H1 (cell line): ENCODE data around the gene SCN3B. TPM values are rescaled to one million over a fixed set of nuclear protein-coding genes. Genes with fewer than 3 reads are reported as not detected.

Experiments used
- CTCF ChIA-PET: fragments of 300-600 bp; sonication (Branson Sonifier 250); formaldehyde crosslinking; loops from one replicate; lab custom pipeline; 2021; ENCODE audit not compliant: partially characterized antibody; lab: Charles Lee
- POLR2A ChIA-PET: fragments of 300-600 bp; sonication (Branson Sonifier 250); formaldehyde crosslinking; loops from one replicate; lab custom pipeline; 2021; ENCODE audit warnings: inconsistent platforms; ENCODE audit not compliant: partially characterized antibody; lab: Charles Lee
- DNase-seq, 2 experiments: peaks; one replicate each; pipeline versions ENCODE4 v3.0.0 to v3.0.0-alpha.2; 2010 to 2022; ENCODE audit warnings: low spot score in 2 of 2, low read depth in 1 of 2, mixed read lengths in 1 of 2
- FAIRE-seq: peaks from 2 replicates; lab custom pipeline; 2011; peaks lifted over from hg19 to GRCh38; lab: Jason Lieb, UNC
- H2AFZ ChIP-seq: 2 replicates; pipeline ENCODE4 v1.8.1; 2012; ENCODE audit warnings: low read length, inconsistent platforms
- H2AK5ac ChIP-seq: 2 replicates; pipeline ENCODE4 v1.6.1; 2013; ENCODE audit warnings: low read depth, low read length
- H2BK120ac ChIP-seq: replicated peaks from 2 replicates; pipeline ENCODE3; 2013; ENCODE audit warnings: low read depth, low read length, inconsistent platforms
- H2BK12ac ChIP-seq: 2 replicates; pipeline ENCODE4 v1.6.1; 2013; ENCODE audit warnings: low read depth, low read length
- H2BK15ac ChIP-seq: 2 replicates; pipeline ENCODE4 v1.6.1; 2013; ENCODE audit warnings: low read length
- H2BK20ac ChIP-seq: 2 replicates; pipeline ENCODE4 v1.6.1; 2013; ENCODE audit warnings: low read length
- H2BK5ac ChIP-seq: 2 replicates; pipeline ENCODE4 v1.6.1; 2013; ENCODE audit warnings: low read depth, low read length
- H3K14ac ChIP-seq: 2 replicates; pipeline ENCODE4 v1.6.1; 2013; ENCODE audit warnings: inconsistent platforms; ENCODE audit not compliant: insufficient read length
- H3K18ac ChIP-seq: 2 replicates; pipeline ENCODE4 v1.6.1; 2013; ENCODE audit warnings: low read length; ENCODE audit errors: extremely low read depth
- H3K23ac ChIP-seq: 2 replicates; pipeline ENCODE4 v1.6.1; 2013; ENCODE audit warnings: inconsistent platforms; ENCODE audit not compliant: insufficient read length
- H3K23me2 ChIP-seq: 2 replicates; pipeline ENCODE4 v1.6.1; 2013; ENCODE audit warnings: low read depth, low read length
- H3K27ac ChIP-seq: 2 replicates; pipeline ENCODE4 v1.6.1; 2011; ENCODE audit warnings: low read depth, low read length, inconsistent platforms
- H3K27me3 ChIP-seq, 4 experiments: replicated peaks in 1 of 4; 1 replicate in 1 of 4; 2 replicates in 3 of 4; pipeline versions ENCODE4 v1.6.1 to v1.8.1; 2011 to 2013; ENCODE audit warnings: low read length in 3 of 4, mild to moderate bottlenecking in 3 of 4, inconsistent platforms in 2 of 4, mixed read lengths in 2 of 4, moderate library complexity in 1 of 4; ENCODE audit not compliant: control insufficient read depth in 3 of 4, insufficient read depth in 3 of 4; ENCODE audit errors: extremely low read depth in 1 of 4
- H3K36me3 ChIP-seq, 4 experiments: 2 replicates each; pipeline versions ENCODE4 v1.6.1 to v1.8.1; 2011 to 2013; ENCODE audit warnings: mild to moderate bottlenecking in 4 of 4, low read length in 3 of 4, moderate library complexity in 2 of 4, control low read depth in 1 of 4, inconsistent platforms in 1 of 4; ENCODE audit not compliant: insufficient read depth in 4 of 4, control insufficient read depth in 2 of 4
- H3K4ac ChIP-seq: replicated peaks from 2 replicates; pipeline ENCODE3; 2013; ENCODE audit warnings: low read length, low read depth, mixed read lengths, inconsistent platforms; ENCODE audit not compliant: insufficient read length
- H3K4me1 ChIP-seq, 4 experiments: replicated peaks in 1 of 4; 1 replicate in 1 of 4; 2 replicates in 3 of 4; pipeline versions ENCODE4 v1.6.1 to v1.8.1; 2011 to 2013; ENCODE audit warnings: low read length in 3 of 4, inconsistent platforms in 2 of 4, mixed read lengths in 1 of 4; ENCODE audit not compliant: insufficient read depth in 4 of 4, control insufficient read depth in 3 of 4
- H3K4me2 ChIP-seq, 2 experiments: 2 replicates each; pipeline versions ENCODE4 v1.6.1 to v1.8.1; 2011 to 2013; ENCODE audit warnings: low read depth in 2 of 2, low read length in 2 of 2, control low read depth in 1 of 2, inconsistent platforms in 1 of 2, mild to moderate bottlenecking in 1 of 2; ENCODE audit not compliant: insufficient read depth in 1 of 2
- H3K4me3 ChIP-seq, 4 experiments: fragments of 200-600, 300-600 bp in 1 of 4; sonication (generic), shearing (Covaris generic), sonication (Bioruptor Twin) in 1 of 4; 2 replicates each; pipeline versions ENCODE4 v1.5.1 to v1.8.1; 2011 to 2016; ENCODE audit warnings: low read length in 4 of 4, low read depth in 3 of 4, control low read depth in 2 of 4, inconsistent platforms in 2 of 4, mild to moderate bottlenecking in 2 of 4, mixed read lengths in 1 of 4, moderate library complexity in 1 of 4; ENCODE audit not compliant: insufficient read depth in 2 of 4; ENCODE audit errors: extremely low read depth in 1 of 4
- H3K56ac ChIP-seq: replicated peaks from 2 replicates; pipeline ENCODE3; 2013; ENCODE audit warnings: low read depth, mild to moderate bottlenecking, mixed read lengths, low read length, inconsistent platforms; ENCODE audit not compliant: insufficient read length
- H3K79me1 ChIP-seq: 2 replicates; pipeline ENCODE4 v1.6.1; 2013; ENCODE audit warnings: low read depth, low read length, control low read depth
- H3K79me2 ChIP-seq, 2 experiments: 2 replicates each; pipeline versions ENCODE4 v1.6.1 to v1.8.1; 2012 to 2013; ENCODE audit warnings: low read length in 2 of 2, mild to moderate bottlenecking in 2 of 2, inconsistent platforms in 1 of 2; ENCODE audit not compliant: insufficient read depth in 2 of 2, control insufficient read depth in 1 of 2
- H3K9ac ChIP-seq, 4 experiments: replicated peaks in 1 of 4; 1 replicate in 1 of 4; 2 replicates in 3 of 4; pipeline versions ENCODE4 v1.6.1 to v1.8.1; 2011 to 2013; ENCODE audit warnings: low read depth in 3 of 4, low read length in 3 of 4, control low read depth in 2 of 4, mild to moderate bottlenecking in 2 of 4, moderate library complexity in 2 of 4, inconsistent platforms in 1 of 4; ENCODE audit errors: extremely low read depth in 1 of 4
- H3K9me3 ChIP-seq, 2 experiments: 2 replicates each; pipeline versions ENCODE4 v1.6.1 to v1.8.1; 2012 to 2013; ENCODE audit warnings: mild to moderate bottlenecking in 2 of 2, moderate library complexity in 2 of 2, control low read depth in 1 of 2, inconsistent platforms in 1 of 2, low read depth in 1 of 2, low read length in 1 of 2, mixed read lengths in 1 of 2; ENCODE audit not compliant: insufficient read depth in 2 of 2
- H4K20me1 ChIP-seq, 2 experiments: replicated peaks in 1 of 2; 2 replicates each; pipeline versions ENCODE3 to v1.8.1; 2011 to 2013; ENCODE audit warnings: inconsistent platforms in 2 of 2, low read length in 2 of 2, mild to moderate bottlenecking in 1 of 2; ENCODE audit not compliant: insufficient read depth in 2 of 2, control insufficient read depth in 1 of 2
- H4K5ac ChIP-seq: 2 replicates; pipeline ENCODE4 v1.6.1; 2013; ENCODE audit warnings: low read length, low read depth, mixed read lengths, inconsistent platforms; ENCODE audit not compliant: insufficient read length
- H4K8ac ChIP-seq: 2 replicates; pipeline ENCODE4 v1.8.0; 2013; ENCODE audit warnings: mild to moderate bottlenecking, moderate library complexity, low read length, inconsistent platforms; ENCODE audit not compliant: insufficient read depth; ENCODE audit errors: extremely low read depth
- H4K91ac ChIP-seq: replicated peaks from 2 replicates; pipeline ENCODE3; 2013; ENCODE audit warnings: low read length, mixed read lengths, inconsistent platforms; ENCODE audit not compliant: insufficient read length
- BACH1 ChIP-seq: IDR thresholded peaks from 2 replicates; pipeline ENCODE4 v1.6.1; 2012; ENCODE audit warnings: low read length, improper control_type of control experiment
- CHD2 ChIP-seq: IDR thresholded peaks from 2 replicates; pipeline ENCODE4 v1.6.1; 2012; ENCODE audit warnings: low read length, improper control_type of control experiment
- HDAC2 ChIP-seq, 2 experiments: fragments of 300-600 bp in 1 of 2; sonication (generic) in 1 of 2; IDR thresholded peaks; 2 replicates each; pipeline ENCODE4 v1.6.1; 2011 to 2012; ENCODE audit warnings: low read depth in 2 of 2, low read length in 2 of 2, mild to moderate bottlenecking in 2 of 2, moderate library complexity in 2 of 2, borderline replicate concordance in 1 of 2, inconsistent platforms in 1 of 2
- HDAC6 ChIP-seq: IDR thresholded peaks from one replicate; pipeline ENCODE4 v1.7.1; 2012; ENCODE audit warnings: low read depth, mild to moderate bottlenecking, inconsistent platforms, low read length, moderate library complexity
- JUN ChIP-seq: IDR thresholded peaks from 2 replicates; pipeline ENCODE4 v1.6.1; 2011; ENCODE audit warnings: low read depth, mild to moderate bottlenecking, improper control_type of control experiment, low read length
- JUND ChIP-seq: IDR thresholded peaks from 2 replicates; pipeline ENCODE4 v1.6.1; 2011; ENCODE audit warnings: mild to moderate bottlenecking, improper control_type of control experiment, low read length
- KDM1A ChIP-seq: fragments of 200-600, 300-600 bp; sonication (generic); IDR thresholded peaks from 2 replicates; pipeline ENCODE4 v1.7.1; 2016; ENCODE audit warnings: mild to moderate bottlenecking, low read length, borderline replicate concordance
- POLR2AphosphoS5 ChIP-seq: IDR thresholded peaks from 2 replicates; pipeline ENCODE4 v1.6.1; 2011; ENCODE audit warnings: low read depth, low read length
- RFX5 ChIP-seq: IDR thresholded peaks from 2 replicates; pipeline ENCODE4 v1.6.1; 2011; ENCODE audit warnings: low read depth, low read length, improper control_type of control experiment, borderline replicate concordance
- SAP30 ChIP-seq: fragments of 300-600 bp; sonication (generic); IDR thresholded peaks from 2 replicates; pipeline ENCODE4 v1.7.1; 2012; ENCODE audit warnings: low read length, moderate library complexity, mild to moderate bottlenecking, inconsistent platforms; ENCODE audit not compliant: insufficient read depth, insufficient replicate concordance
- SP4 ChIP-seq: IDR thresholded peaks from 2 replicates; pipeline ENCODE4 v1.6.1; 2012; ENCODE audit warnings: low read length, inconsistent platforms
- TAF7 ChIP-seq: optimal IDR thresholded peaks from 2 replicates; pipeline ENCODE3; 2011; ENCODE audit warnings: low read depth, mild to moderate bottlenecking, inconsistent platforms, low read length, moderate library complexity, borderline replicate concordance
- WGBS, 2 experiments: shearing (Covaris generic) in 1 of 2; methylation state at CpG; one replicate each; pipeline versions ENCODE4 v1.1.6 to v1.1.7; 2013 to 2015; ENCODE audit warnings: low lambda C conversion rate in 2 of 2, mixed read lengths in 2 of 2, inconsistent platforms in 1 of 2, low coverage in 1 of 2, missing lambda C conversion rate in 1 of 2; ENCODE audit not compliant: insufficient replicate concordance in 2 of 2, insufficient coverage in 1 of 2, insufficient read length in 1 of 2; ENCODE audit errors: extremely low coverage in 1 of 2, missing lambda C conversion rate in 1 of 2; 5-methylcytosine and 5-hydroxymethylcytosine counted together
- polyA plus RNA-seq, 7 experiments: library from polyadenylated mRNA; depleted of rRNA in 3 of 7; stranded (reverse) in 5 of 7; unstranded in 2 of 7; fragments of >200 nt in 5 of 7; fragments of 200-250 nt in 2 of 7; gene quantifications; 1 replicate in 5 of 7; 2 replicates in 1 of 7; 4 replicates in 1 of 7; pipeline versions ENCODE4 v1.2.1 to v1.2.3, GENCODE V29; 2011 to 2013; ENCODE audit warnings: missing spikeins in 2 of 7, mixed read lengths in 2 of 7
- total RNA-seq: library from RNA; stranded (reverse); fragmentation: NEBNext Ultra II Directional; extraction: Animal tissue kit (Norgen Biotek cat#: 25700); gene quantifications from 2 replicates; pipeline ENCODE4 v1.2.1, GENCODE V29; 2021

Gene SCN3B
- total and polyA plus RNA-seq, 2 of the 8 experiments (the other 6 are each of a cell fraction or from before 2014, with no cell fraction given), result 0.67 to 1.1 TPM

GRCh38 chr11:123695231-123695630, 40.8 kb upstream of the SCN3B start:
- WGBS, 2 experiments, result 83% methylated on average over 7 of the region's 9 CpGs; no CpG with 5 or more reads in 1 of the 2 experiments
- Histone ChIP-seq H3K36me3 (no peaks in the 10 kb centered on the region), H2BK20ac (no peak overlapping the region), H2BK15ac (no peak overlapping the region), H4K8ac (no peak overlapping the region), H3K27ac (no peak overlapping the region), H3K27me3 (no peaks in the 10 kb centered on the region; a peak in 1 of 7 replicates), H4K5ac (no peak overlapping the region), H3K18ac (no peak overlapping the region), H3K9ac (no peak overlapping the region), H3K9me3 (no peaks in the 10 kb centered on the region), H3K23me2 (no peaks in the 10 kb centered on the region; the same call in 1 of the 2 replicates), H3K4me2 (no peak overlapping the region), H3K56ac (no peak overlapping the region), H4K20me1 (no peaks in the 10 kb centered on the region), H2AFZ (no peak overlapping the region), H2AK5ac (no peak overlapping the region), H4K91ac (no peak overlapping the region), H2BK12ac (no peak overlapping the region), H3K4me3 (no peak overlapping the region), H3K79me1 (no peaks in the 10 kb centered on the region), H3K14ac (no peak overlapping the region), H3K23ac (no peak overlapping the region), H3K79me2 (no peaks in the 10 kb centered on the region), H2BK5ac (no peak overlapping the region), H3K4ac (no peak overlapping the region), H3K4me1 (no peaks in the 10 kb centered on the region), H2BK120ac (no peak overlapping the region)
- ChIA-PET POLR2A (no interaction called here), CTCF (interaction anchor here (0.7 to 2.0 kb wide), 5 partner anchors 12 to 55 kb away, joined by 3 to 7 read pairs (median 4); no protein-coding TSS in a partner anchor)
- FAIRE-seq (no peak), DNase-seq (no peak)
- TF ChIP-seq HDAC6 (no peak), SAP30 (no peak), RFX5 (no peak), CHD2 (no peak), KDM1A (no peak), JUND (no peak), SP4 (no peak), HDAC2 (IDR thresholded peaks at IDR 0.05; ENCODE audit: borderline replicate concordance in 1 of 2, low read depth in 2 of 2, low read length in 2 of 2) (no peak), JUN (no peak), BACH1 (no peak), TAF7 (no peak), POLR2AphosphoS5 (no peak)
